NOMO-1 (cell line): ENCODE data around the gene RHOF.

ENCODE experiments used
- DNase-seq, 2 experiments: peaks; one replicate each; lab custom pipeline; 2025; ENCODE audit not compliant: unreplicated experiment in 2 of 2; lab: John Stamatoyannopoulos, UW

RHOF gene, protein sequence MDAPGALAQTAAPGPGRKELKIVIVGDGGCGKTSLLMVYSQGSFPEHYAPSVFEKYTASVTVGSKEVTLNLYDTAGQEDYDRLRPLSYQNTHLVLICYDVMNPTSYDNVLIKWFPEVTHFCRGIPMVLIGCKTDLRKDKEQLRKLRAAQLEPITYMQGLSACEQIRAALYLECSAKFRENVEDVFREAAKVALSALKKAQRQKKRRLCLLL

GRCh38 chr12:121793440-121793837 lies at the start of gene RHOF:
TSS of gene RHOF (minus strand) at chr12:121793688. CDS start at chr12:121793633, 55 bp downstream.
- peak; percentile 32 to 62 for DNase-seq

GRCh38 chr12:121839993-121840761 lies 46.7 kb upstream of the RHOF start:
- DNase-seq = peak; percentile 13 to 23

DNA sequence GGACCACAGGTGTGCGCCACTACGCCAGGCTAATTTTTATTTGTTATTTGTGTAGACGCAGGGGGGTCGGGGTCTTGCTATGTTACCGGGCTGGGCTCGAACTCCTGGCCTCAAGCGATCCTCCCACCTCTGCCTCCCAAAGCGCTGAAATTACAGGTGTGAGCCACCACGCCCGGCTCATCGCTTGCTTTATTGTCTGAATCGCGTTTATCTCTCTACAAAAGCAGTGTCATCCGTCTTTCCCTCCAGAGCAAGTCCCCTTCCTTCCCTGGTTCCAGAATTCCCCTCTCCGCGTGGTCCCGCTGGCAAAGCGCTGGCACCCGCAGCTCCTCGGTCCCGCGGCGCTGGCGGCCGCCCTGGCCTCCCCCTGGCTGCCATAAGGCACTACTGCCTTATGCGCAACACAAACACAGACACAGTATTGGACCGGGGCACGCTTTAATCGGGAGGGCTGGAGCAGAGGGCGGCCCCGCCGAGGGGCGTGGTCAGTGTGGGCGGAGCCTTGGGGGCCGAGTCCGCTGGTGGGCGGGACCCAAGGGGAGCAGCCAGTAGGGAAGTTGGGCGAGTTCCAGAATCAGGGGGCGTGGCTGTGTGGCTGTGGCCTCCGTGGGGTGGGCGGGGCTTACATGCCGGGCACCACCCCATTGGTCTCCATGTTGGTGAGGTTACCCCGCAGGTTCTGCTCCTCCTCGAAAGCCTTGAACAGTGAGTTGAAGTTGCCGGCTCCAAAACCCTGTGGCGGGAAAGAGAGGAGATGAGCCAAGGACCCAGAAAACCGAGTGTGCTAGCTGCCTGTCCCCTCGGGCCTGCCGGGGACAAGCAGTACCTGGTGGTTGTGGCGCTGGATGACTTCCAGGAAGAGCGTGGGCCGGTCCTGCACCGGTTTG lies 45.9 kb upstream of the RHOF start:
- peak; percentile 97 to 98 for DNase-seq

GRCh38 chr12:121838126-121838525 lies 44.6 kb upstream of the RHOF start:
- DNase-seq = no peak

GRCh38 chr12:121837680-121838079 lies 44.2 kb upstream of the RHOF start:
- DNase-seq = no peak

- peak; percentile 61 to 69 for DNase-seq
Observed at GRCh38 chr12:121831571-121832245, 38.2 kb upstream of the RHOF start.

- no peak for DNase-seq
Observed at GRCh38 chr12:121830588-121831265, 37.2 kb upstream of the RHOF start.

- DNase-seq = no peak
Observed at GRCh38 chr12:121830134-121830533, 36.6 kb upstream of the RHOF start.

- no peak for DNase-seq
Observed at GRCh38 chr12:121829250-121829918, 35.9 kb upstream of the RHOF start.

DNA sequence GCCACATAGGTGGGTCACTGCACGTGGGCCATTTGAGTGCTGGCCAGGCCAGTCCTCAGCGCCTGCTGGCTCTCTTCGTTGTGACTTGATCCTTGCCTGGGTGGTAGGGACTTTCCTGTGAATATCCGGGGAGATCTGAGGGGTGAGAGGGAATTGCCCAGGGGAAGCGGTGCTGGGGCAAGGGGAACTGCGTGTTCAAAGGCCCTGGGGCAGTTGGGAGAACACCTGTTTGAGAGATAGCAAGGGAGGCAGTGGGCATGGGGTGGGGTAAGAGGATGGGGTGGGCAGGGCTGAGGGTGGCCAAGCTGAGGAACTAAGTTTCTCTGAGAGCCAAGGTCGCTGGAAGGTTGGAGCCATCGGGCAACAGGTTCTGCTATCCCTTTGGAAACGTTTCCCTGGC lies 35.3 kb upstream of the RHOF start:
- no peak for DNase-seq

DNA sequence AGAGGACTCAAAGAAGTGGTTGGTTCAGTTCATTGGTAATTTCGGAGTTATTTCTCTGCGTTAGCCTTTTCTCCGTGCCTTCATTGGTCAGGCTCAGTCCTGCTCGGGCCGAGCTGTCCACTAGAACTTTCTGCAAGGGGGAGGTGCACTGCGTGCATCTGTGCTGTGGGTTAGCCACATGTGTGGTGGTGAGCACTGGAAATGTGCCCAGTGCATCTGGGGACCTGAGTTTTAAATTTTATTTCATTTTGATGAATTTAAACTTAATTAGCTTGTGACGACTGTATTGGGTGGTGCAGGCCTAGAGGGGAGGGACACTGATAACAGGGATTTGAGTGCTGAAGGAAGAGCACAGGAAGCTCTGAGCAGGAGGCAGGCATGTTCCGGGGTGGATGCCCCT lies 34.8 kb upstream of the RHOF start:
- DNase-seq = no peak

- no peak for DNase-seq
Observed at GRCh38 chr12:121827351-121828099, 34.0 kb upstream of the RHOF start.

- DNase-seq = no peak
Observed at GRCh38 chr12:121826318-121827150, 33.0 kb upstream of the RHOF start.

DNA sequence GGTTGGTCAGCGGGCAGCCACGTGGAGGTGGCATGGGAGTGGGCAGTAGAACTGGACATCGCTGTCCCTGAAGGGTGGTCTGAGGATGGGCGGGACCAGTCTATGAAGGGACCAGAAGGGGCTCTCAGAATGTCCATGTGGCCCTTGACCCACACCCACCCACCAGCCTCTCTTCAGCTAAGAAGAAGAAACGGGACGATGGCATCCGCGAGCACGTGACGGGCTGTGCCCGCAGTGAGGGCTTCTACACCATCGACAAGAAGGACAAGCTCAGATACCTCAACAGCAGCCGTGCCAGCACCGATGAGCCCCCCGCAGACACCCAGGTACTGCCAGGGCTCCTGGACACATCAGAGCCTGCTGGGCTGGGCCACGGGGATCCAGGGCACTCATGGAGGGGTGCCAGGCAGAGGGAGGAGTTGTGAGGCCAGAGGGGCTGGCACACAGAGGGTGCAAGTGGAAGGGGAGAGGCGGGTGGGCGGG lies 31.6 kb upstream of the RHOF start:
- DNase-seq = no peak

- DNase-seq = no peak
Observed at GRCh38 chr12:121823727-121824115, 30.2 kb upstream of the RHOF start.

DNA sequence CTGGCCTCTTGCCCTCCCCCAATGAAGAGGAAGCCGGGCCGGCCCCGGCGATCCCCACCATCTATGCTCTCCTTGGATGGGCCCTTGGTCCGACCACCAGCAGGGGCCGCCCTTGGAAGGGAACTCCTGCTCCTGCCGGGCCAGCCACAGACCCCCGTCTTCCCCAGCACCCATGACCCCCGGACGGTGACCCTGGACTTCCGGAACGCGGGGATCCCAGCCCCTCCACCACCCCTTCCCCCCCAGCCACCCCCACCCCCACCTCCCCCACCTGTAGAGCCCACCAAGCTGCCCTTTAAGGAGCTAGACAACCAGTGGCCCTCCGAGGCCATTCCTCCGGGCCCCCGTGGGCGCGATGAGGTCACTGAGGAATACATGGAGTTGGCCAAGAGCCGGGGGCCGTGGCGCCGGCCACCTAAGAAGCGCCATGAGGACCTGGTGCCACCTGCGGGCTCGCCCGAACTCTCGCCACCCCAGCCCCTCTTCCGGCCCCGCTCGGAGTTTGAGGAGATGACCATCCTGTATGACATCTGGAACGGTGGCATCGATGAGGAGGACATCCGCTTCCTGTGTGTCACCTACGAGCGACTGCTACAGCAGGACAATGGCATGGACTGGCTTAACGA lies 29.7 kb upstream of the RHOF start:
- DNase-seq = no peak

DNA sequence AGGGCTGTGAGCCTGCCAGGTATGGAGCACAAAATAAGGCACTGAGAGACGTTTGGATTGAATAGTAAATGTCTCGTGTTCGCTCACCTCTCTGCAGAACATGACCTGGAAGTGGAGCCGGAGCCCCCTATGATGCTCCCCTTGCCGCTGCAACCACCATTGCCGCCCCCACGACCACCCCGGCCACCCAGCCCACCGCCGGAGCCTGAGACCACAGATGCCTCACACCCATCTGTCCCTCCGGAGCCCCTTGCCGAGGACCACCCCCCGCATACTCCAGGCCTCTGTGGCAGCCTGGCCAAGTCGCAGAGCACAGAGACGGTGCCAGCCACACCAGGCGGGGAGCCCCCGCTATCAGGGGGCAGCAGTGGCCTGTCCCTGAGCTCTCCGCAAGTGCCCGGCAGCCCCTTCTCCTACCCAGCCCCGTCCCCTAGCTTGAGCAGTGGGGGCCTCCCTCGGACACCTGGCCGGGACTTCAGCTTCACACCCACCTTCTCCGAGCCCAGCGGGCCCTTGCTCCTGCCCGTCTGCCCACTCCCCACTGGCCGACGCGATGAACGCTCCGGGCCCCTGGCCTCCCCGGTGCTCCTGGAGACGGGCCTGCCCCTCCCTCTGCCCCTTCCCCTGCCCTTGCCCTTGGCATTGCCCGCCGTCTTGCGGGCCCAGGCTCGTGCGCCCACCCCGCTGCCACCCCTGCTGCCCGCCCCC lies 29.1 kb upstream of the RHOF start:
- no peak for DNase-seq
